ENCODE data around the gene BSG.
"Not testable (repeated sequence)": the region's sequence is repeated elsewhere in the genome, so short reads cannot be mapped to it uniquely, and the experiment has no call there.

Gene BSG

DNA sequence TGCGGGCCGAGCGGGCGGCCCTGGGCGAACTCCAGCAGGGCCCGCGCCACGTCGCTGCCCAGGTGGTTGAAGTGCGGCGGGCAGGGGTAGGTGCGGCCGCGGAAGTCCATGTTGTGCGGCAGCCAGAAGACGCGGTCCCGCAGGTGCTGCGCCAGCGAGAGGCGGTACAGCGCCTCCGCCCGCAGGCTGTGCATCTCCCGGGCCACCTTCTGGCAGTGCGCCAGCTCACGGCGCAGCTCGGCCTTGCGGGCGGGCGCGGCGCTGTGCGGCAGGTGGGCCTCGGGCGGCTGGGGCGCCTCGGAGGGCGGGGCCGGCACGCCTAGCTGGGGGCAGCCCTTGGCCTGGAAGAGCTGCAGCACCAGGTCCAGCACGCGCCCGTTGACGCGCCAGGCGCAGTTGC lies 48.8 kb downstream of the BSG start:
- not testable (repeated sequence) for DNase-seq

DNA sequence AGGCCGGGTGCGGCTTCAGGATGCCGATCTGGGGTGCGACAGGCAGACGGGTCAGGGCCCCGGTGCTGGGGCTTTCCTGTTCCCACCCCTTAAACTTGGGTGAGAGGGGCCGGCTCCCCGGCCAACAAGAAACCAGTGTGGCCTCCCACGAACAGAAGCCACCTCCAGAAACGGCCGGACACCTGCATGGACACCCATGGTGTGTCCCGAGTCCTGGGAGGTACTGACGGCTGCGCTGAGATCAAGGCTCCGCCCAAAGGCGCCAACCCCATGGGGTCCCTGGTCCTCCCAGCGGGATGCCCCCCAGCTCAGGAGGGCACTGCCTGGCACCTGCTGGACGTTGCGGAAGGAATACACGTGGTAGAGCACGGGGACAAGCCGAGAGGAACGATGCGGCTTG lies 49.4 kb downstream of the BSG start:
- DNase-seq = no peak

DNA sequence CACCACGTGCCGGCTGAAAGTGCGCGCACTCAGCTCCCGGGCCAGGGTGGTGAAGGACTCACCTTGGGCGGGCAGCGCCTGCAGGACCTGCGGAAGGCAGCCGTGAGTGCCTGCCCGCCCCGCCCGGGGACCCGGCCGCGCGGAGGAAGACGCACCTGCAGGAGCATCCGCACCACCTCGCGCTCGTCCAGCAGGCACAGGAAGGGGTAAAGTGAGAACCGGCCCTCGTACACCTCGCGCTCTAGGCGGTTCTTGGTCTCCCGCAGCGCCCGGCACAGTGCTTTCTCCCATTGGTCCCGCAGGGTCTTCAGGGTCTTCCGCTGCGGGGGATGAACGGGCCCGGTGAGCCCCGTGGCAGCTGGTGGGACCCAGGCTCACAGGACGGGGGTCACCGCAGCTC lies 50.3 kb downstream of the BSG start:
- DNase-seq = no peak

DNA sequence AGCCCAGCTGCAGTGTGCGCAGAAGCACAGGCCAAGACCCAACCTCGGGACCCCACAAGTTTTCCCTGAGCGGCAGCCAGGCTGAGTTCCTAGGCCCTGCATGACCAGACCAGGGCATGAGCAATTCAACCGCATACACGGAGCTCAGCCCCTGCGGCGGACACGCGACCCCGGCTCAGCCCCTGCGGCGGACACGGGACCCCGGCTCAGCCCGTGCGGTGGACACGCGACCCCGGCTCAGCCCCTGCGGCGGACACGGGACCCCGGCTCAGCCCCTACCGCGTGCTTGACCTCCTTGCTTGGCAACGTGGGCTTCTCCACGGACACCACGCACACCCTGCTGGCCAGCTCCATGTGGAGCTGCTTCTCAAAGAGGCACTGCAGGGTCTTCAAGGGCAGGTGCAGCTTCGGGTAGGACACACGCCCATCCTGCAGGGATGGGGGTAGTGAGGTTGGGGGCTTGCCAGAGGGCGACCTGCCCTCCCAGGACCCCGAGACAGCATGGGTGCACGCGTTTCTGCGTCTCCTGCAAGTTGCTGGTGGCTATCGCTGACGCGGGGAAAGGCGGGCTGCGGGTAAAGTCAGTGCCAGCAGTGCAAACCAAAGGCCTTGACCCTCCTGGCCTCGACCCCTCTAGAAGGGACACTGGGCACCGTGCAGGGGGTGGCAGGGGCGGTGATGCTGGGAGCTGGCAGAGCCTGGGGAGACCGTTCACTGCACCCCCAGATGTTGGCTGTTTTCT lies 51.0 kb downstream of the BSG start:
- DNase-seq = no peak

DNA sequence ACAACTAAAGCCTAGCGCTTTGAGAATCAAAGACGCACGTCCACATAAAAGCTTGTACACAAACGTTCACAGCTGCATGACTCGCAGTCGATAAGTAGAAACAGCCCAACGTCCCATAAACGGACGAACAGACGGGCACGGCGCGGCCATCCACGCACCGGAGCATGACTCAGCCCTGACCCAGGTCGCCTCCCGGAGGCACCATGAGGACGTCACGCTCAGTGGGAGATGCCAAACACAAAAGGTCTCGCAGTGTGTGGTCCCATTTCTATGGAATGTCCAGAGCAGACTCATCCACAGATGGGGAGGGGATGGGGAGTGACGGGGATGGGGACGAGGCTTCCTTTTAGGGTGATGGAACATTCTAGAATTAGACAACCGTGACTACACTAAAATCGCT lies 51.6 kb downstream of the BSG start:
- no peak for DNase-seq

DNA sequence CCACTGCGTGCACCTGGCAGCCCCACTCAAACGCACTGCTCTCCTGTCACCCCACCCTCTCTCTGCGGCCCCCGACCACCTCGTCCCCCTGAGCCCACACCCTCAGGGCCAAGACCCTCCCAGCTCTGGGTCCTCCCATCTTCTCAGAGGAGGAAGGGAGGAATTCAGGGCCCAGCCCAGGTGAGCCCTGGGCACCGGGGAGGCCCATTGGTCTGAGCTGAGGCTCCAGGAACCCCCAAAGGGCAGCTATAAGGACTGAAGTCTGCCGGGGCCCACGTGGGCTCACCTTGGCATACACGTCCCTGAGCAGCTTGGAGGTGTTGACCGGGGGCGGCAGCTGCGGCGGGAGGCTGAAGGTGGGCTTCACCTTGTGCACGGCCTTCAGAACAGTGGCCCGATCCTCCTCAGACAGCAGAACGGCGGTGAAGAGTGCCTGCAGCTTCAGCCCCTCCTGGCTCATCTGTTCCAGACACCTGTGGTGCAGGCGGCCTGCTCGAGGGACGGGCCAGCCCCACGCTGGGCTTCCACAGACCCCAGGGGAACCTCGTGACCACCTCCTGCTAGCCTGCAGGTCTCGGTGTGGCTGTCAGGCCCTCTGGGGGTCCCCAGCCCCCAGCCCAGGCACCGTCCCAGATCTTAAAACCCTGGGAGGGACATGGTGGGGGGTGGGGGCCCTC lies 52.2 kb downstream of the BSG start:
- DNase-seq = no peak

DNA sequence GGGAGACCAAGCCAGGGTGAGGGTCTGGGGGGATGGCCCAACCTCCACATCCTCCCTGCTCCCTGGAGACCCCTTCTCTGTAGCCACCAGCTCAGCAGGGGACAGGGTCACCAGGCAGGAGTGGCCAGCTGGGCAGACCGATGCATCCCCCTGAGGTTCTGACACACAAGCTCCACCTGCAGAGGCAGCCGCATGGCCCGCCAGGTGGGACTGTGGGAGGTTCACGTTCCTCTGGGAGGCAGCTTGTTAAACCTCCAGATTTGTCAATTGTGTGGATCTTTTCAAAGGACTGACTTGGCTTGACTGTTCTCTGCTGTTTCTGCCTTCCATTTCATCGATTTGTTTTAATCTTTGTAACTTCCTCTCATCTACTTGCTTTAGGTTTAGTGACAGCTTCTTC lies 52.9 kb downstream of the BSG start:
- DNase-seq = no peak

DNA sequence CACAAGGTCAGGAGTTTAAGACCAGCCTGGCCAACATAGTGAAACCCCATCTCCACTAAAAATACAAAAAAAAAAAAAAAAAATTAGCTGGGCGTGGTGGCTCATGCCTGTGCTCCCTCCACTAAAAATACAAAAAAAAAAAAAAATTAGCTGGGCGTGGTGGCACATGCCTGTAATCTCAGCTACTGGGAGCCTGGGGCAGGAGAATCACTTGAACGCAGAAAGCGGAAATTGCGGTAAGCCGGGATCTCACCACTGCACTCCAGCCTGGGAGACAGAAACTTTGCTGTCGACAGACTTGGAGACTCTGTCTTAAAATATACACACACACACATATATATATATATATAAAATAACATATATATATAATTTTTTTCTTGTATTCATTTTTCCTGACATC lies 54.2 kb downstream of the BSG start:
- DNase-seq = not testable (repeated sequence)

DNA sequence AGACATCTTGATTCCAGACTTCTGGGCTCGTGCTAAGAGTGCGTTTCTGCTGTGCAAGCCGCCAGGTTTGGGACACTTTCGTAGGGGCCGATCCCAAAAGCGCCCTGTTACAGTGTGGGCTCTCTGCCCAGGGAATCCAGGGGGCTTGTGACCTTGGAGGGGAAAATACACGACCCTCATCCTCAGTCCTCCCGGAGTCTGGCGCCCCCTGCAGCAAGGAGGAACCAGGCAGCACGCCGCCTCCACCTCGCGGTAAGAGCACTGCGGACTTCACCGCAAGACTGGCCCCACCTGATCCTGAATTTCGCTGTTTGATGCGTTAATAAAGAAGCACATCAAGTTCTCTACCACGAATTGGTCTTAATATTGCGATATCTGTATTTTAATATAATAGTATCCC lies 55.8 kb downstream of the BSG start:
- no peak for DNase-seq

DNA sequence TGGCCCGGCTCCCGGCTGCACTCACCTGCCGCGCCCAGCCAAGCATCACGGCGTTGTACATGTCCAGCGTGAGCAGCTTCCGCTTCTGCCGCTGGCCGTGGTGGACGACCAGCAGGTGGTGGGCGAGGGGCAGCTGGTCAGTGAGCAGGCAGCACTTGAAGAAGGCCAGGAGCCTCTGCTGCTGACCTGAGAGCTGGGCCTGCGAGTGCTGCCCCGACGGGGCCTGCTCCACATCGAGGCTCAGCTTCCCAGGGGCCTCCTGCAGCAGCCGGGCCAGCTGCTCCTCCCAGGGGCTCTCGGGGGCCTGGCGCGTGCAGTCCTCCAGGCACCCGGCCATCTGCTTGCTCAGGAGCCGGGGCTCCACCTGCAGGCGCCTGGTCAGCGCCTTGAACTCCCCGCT lies 57.1 kb downstream of the BSG start:
- not testable (repeated sequence) for DNase-seq

DNA sequence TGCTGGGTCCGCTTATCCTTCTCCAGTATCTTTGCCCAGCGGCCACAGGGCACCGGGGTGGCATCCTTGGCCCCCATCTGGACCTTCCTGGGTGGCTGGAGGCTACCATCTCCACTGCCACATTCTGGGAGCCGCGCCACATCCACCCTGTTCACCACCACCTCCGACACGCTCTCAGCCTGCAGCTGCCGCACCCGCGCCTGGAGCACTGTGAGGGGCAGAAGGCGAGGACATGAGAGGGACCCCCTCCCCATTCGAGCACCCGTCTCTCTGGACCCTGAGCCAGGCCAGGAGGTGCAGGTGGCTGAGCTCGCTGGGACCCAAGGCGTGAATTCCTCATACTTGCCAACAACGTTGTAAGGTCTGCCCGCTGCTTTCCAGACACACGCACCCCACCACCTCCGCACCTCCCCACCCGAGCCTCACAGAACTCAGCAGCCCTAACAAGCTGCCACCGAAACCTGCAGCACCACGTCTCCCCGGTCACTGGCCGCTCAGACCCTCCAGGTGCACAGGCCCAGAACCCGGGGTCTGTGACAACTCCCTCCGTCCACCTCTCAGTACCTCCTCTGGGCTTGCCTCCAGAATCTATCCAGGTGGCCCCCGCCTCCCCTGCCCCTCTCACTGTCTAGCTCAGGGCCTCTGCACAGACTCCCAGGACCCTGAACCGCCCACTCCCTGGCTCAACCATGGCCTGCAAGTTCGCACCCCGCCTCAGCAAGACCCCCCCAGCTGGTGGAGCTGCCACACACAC lies 57.7 kb downstream of the BSG start:
- DNase-seq = no peak

DNA sequence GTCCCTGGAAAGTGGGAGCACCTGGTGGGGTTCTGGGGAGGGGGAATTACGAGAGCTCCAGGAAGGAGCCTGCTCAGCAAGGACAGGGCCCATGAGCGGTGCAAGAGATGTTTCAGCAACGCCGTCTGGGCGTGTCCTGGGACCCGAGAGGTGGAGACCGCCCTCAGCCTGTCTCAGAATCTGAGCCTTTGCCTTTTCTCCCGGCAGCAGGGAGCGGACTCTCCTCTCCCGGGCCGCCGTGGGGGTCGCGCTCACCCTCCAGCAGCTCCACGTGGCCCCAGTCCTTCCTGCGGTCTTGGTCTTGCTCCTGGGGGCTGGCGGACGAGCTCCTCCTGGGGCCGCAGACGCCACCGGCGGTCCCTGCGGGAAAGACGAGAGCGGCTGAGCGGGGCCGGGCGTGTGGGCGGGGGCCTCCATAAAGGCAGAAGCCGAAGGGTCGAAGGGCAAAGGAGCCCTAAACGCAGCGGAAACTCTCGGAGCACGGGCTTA lies 60.2 kb downstream of the BSG start:
- DNase-seq = no peak

Measured in CD4-positive, alpha-beta T cell treated with Interleukin-4 for 4 hours (primary cell).